IMR-90 (cell line): ENCODE results near the gene IBA57. TPM values are rescaled to one million over a fixed set of nuclear protein-coding genes. Genes with fewer than 3 reads are reported as not detected.

Source experiments
- ATAC-seq: fragments of 200-7000 bp; cut with Tn5 transposase; 2 replicates; pipeline ENCODE4 v1.9.1; 2020; ENCODE audit warnings: low read depth, mild to moderate bottlenecking, moderate library complexity
- BruUV-seq: library from RNA; stranded (reverse); fragments of 400-500 nt; replicated peaks from 2 replicates; lab custom pipeline; 2021; lab: Mats Ljungman, UMichigan
- CTCF ChIA-PET: fragments of 300-600 bp; formaldehyde crosslinking; extraction: SDS; loops from one replicate; lab custom pipeline; 2021; ENCODE audit warnings: antibody characterized with exemption; lab: Yijun Ruan, JAX
- POLR2A ChIA-PET: fragments of 300-600 bp; sonication (Branson Sonifier 250); formaldehyde crosslinking; loops from one replicate; lab custom pipeline; 2022; ENCODE audit warnings: antibody characterized with exemption; ENCODE audit not compliant: unreplicated experiment; lab: Charles Lee
- DNase-seq: peaks from one replicate; pipeline ENCODE4 v3.0.0; 2013
- H2AFZ ChIP-seq: replicated peaks from 2 replicates; pipeline ENCODE3; 2013; ENCODE audit warnings: low read length, mild to moderate bottlenecking; ENCODE audit not compliant: poor library complexity
- H2AK5ac ChIP-seq: 2 replicates; pipeline ENCODE4 v1.6.1; 2013; ENCODE audit warnings: low read depth, low read length, inconsistent platforms
- H2AK9ac ChIP-seq: replicated peaks from 2 replicates; pipeline ENCODE3; 2013; ENCODE audit warnings: mild to moderate bottlenecking, low read depth, low read length, moderate library complexity; ENCODE audit not compliant: poor library complexity
- H2BK120ac ChIP-seq: 2 replicates; pipeline ENCODE4 v1.6.1; 2013; ENCODE audit warnings: low read depth, low read length, inconsistent platforms
- H2BK15ac ChIP-seq: 3 replicates; pipeline ENCODE4 v1.6.1; 2013; ENCODE audit warnings: low read depth, low read length, inconsistent platforms
- H2BK20ac ChIP-seq: 2 replicates; pipeline ENCODE4 v1.6.1; 2013; ENCODE audit warnings: low read depth, mild to moderate bottlenecking, inconsistent platforms, low read length, moderate library complexity
- H2BK5ac ChIP-seq: 2 replicates; pipeline ENCODE4 v1.6.1; 2013; ENCODE audit warnings: mild to moderate bottlenecking, low read depth, low read length, inconsistent platforms; ENCODE audit not compliant: poor library complexity, severe bottlenecking
- H3K14ac ChIP-seq: replicated peaks from 2 replicates; pipeline ENCODE4 v1.6.1; 2013; ENCODE audit warnings: low read depth, low read length, inconsistent platforms
- H3K18ac ChIP-seq: 2 replicates; pipeline ENCODE4 v1.6.1; 2013; ENCODE audit warnings: low read depth, low read length, control low read depth
- H3K23ac ChIP-seq: 2 replicates; pipeline ENCODE4 v1.6.1; 2013; ENCODE audit warnings: low read depth, low read length, inconsistent platforms
- H3K27ac ChIP-seq: 2 replicates; pipeline ENCODE4 v1.5.1; 2013; ENCODE audit warnings: mild to moderate bottlenecking, control low read depth, low read length; ENCODE audit not compliant: insufficient read depth
- H3K27me3 ChIP-seq: 2 replicates; pipeline ENCODE4 v1.6.1; 2013; ENCODE audit warnings: low read length; ENCODE audit not compliant: control insufficient read depth, insufficient read depth
- H3K36me3 ChIP-seq: 2 replicates; pipeline ENCODE4 v1.6.1; 2013; ENCODE audit warnings: low read length, mixed read lengths; ENCODE audit not compliant: control insufficient read depth, insufficient read depth
- H3K4ac ChIP-seq: 2 replicates; pipeline ENCODE4 v1.6.1; 2013; ENCODE audit warnings: low read depth, low read length, inconsistent platforms
- H3K4me1 ChIP-seq: 2 replicates; pipeline ENCODE4 v1.6.1; 2013; ENCODE audit warnings: low read length, mixed read lengths; ENCODE audit not compliant: control insufficient read depth, insufficient read depth
- H3K4me2 ChIP-seq: 2 replicates; pipeline ENCODE4 v1.6.1; 2013; ENCODE audit warnings: low read depth, mild to moderate bottlenecking, control low read depth, low read length, moderate library complexity
- H3K4me3 ChIP-seq: 2 replicates; pipeline ENCODE4 v1.5.1; 2013; ENCODE audit warnings: low read depth, mild to moderate bottlenecking, control low read depth, low read length, moderate library complexity; ENCODE audit not compliant: insufficient read depth
- H3K56ac ChIP-seq: 2 replicates; pipeline ENCODE4 v1.6.1; 2013; ENCODE audit warnings: low read length, inconsistent platforms; ENCODE audit not compliant: insufficient read depth; ENCODE audit errors: extremely low read depth
- H3K79me1 ChIP-seq, 2 experiments: 2 replicates each; pipeline ENCODE4 v1.6.1; 2013; ENCODE audit warnings: low read length in 2 of 2, inconsistent platforms in 1 of 2, low read depth in 1 of 2
- H3K9ac ChIP-seq: 2 replicates; pipeline ENCODE4 v1.6.1; 2013; ENCODE audit warnings: low read depth, low read length, control low read depth
- H3K9me1 ChIP-seq: 2 replicates; pipeline ENCODE4 v1.6.1; 2013; ENCODE audit warnings: low read length, inconsistent platforms; ENCODE audit not compliant: insufficient read depth
- H3K9me3 ChIP-seq: 2 replicates; pipeline ENCODE4 v1.6.1; 2013; ENCODE audit warnings: low read length; ENCODE audit not compliant: control insufficient read depth, insufficient read depth
- H4K20me1 ChIP-seq: 2 replicates; pipeline ENCODE4 v1.6.1; 2013; ENCODE audit warnings: low read length, inconsistent platforms; ENCODE audit not compliant: insufficient read depth
- H4K5ac ChIP-seq: 2 replicates; pipeline ENCODE4 v1.6.1; 2013; ENCODE audit warnings: mild to moderate bottlenecking, low read depth, low read length, control low read depth
- H4K8ac ChIP-seq, 2 experiments: 2 replicates each; pipeline ENCODE4 v1.6.1; 2013; ENCODE audit warnings: low read depth in 2 of 2, low read length in 2 of 2, control low read depth in 1 of 2, inconsistent platforms in 1 of 2
- H4K91ac ChIP-seq: 2 replicates; pipeline ENCODE4 v1.6.1; 2013; ENCODE audit warnings: low read depth, low read length, inconsistent platforms; ENCODE audit not compliant: insufficient read depth
- FOS ChIP-seq: fragments of 150-350 bp; IDR thresholded peaks from 2 replicates; pipeline ENCODE4 v1.6.1; 2016; ENCODE audit warnings: low read depth, low read length
- NFE2L2 ChIP-seq: fragments of 150-350 bp; IDR thresholded peaks from 2 replicates; pipeline ENCODE4 v1.6.1; 2016; ENCODE audit warnings: low read depth, mild to moderate bottlenecking, low read length
- POLR2A ChIP-seq: IDR thresholded peaks from 2 replicates; pipeline ENCODE4 v1.6.1; 2012; ENCODE audit warnings: mild to moderate bottlenecking, low read depth, low read length
- RCOR1 ChIP-seq: IDR thresholded peaks from 2 replicates; pipeline ENCODE4 v1.6.1; 2012; ENCODE audit warnings: mild to moderate bottlenecking, low read length, improper control_type of control experiment; ENCODE audit not compliant: insufficient replicate concordance
- SMC3 ChIP-seq: fragments of 150-350 bp; IDR thresholded peaks from 2 replicates; pipeline ENCODE4 v1.6.1; 2016; ENCODE audit warnings: low read depth, mild to moderate bottlenecking, antibody characterized with exemption, low read length, moderate library complexity
- WGBS, 2 experiments: methylation state at CpG; one replicate each; pipeline versions ENCODE4 v1.1.5 to v1.1.7; 2013; ENCODE audit warnings: missing lambda C conversion rate in 2 of 2; ENCODE audit not compliant: insufficient read length in 1 of 2; ENCODE audit errors: extremely low coverage in 2 of 2; 5-methylcytosine and 5-hydroxymethylcytosine counted together
- dilution Hi-C: fragments of 300-500 bp; cut with HindIII; formaldehyde crosslinking; loops from one replicate; pipeline ENCODE4 v1.14.3; 2018; ENCODE audit warnings: low sequenced_read_pairs; ENCODE audit not compliant: unreplicated experiment
- in situ Hi-C: fragments of 300-500 bp; cut with MboI; formaldehyde crosslinking; loops from 3 replicates; pipeline ENCODE4 v1.14.3; 2019; ENCODE audit warnings: low sequenced_read_pairs, inconsistent platforms, mixed read lengths
- intact Hi-C: fragments of 100-400 bp; cut with micrococcal nuclease; formaldehyde crosslinking; loops from 2 replicates; pipeline ENCODE4 v1.10.0; 2022
- polyA plus RNA-seq, 3 experiments: library from polyadenylated mRNA; depleted of rRNA; stranded (reverse); fragments of >200 nt; gene quantifications; 2 replicates each; pipeline ENCODE4 v1.2.3, GENCODE V29; 2012; ENCODE audit warnings: low replicate concordance in 1 of 3
- total RNA-seq: library from RNA; depleted of rRNA; stranded (reverse); fragments of >200 nt; gene quantifications from 2 replicates; pipeline ENCODE4 v1.2.3, GENCODE V29; 2012
- TF ChIP-seq, protein P1 (sequence below): conservative IDR thresholded peaks from 2 replicates; pipeline ENCODE4 v1.5.1; 2012; ENCODE audit warnings: mild to moderate bottlenecking, low read depth, low read length, improper control_type of control experiment
- TF ChIP-seq, protein P2 (sequence below): fragments of 150-350 bp; IDR thresholded peaks from 2 replicates; pipeline ENCODE4 v1.6.1; 2017; ENCODE audit warnings: mild to moderate bottlenecking, antibody characterized with exemption, low read length, low read depth

Gene IBA57
- total and polyA plus RNA-seq, 2 of the 4 experiments (the other 2 are of a cell fraction) = 2.0 to 2.6 TPM

DNA sequence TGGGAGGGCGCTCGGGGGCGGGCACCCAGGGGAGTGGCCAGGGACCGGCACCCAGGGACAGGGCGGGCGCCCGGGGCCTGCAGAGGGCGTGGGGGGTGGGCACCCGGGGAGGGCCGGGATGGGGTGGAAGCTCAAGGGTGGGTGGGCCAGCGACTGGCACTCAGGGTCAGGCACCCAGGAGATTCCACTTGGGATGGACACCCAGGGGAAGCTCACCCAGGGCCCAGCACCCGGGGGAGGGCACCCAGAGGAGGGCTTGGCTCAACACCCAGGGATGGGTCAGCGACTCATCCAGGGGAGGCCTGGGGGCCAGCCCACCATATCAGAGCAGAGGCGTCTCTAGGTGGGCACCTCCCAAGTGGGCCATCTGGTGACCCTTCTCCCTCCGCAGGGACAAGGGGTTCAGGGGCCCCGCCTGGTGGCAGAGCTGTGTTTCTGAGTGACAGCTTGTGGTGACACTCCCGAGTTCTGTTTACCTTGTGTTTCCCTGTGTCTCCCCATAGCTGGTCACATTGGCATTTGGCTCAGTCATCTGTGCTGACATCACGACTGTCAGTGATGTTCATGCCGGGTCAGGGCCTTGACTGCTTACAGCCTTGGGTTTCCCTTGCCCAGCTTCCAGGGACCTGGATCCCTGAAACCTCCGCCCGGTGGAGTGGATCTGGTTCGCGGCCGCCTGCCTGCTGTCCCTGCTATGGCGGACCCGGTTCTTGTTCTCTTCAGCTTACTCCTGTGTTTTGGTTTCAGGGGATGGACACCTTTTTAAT lies 749 bp downstream of the IBA57 start:
- peak overlapping the region; percentile 7 to 78; a peak in 3 of 4 replicates for H4K8ac ChIP-seq
- in situ Hi-C loops (no loop called here), dilution Hi-C loops (no loop called here), intact Hi-C loops (no loop called here)
- H3K4ac ChIP-seq = peak overlapping the region; percentile 78
- no TSS peak for BruUV-seq
- H2AK5ac ChIP-seq = peak overlapping the region; percentile 88; the same call in 1 of the 2 replicates
- peak overlapping the region; percentile 17; the same call in 1 of the 2 replicates for H2BK120ac ChIP-seq
- H3K4me2 ChIP-seq = peak overlapping the region; percentile 87
- 0 out of 2 replicates have a peak, but pooled peaks cover 2% of the 10 kb centered on the region for H3K36me3 ChIP-seq
- H3K9ac ChIP-seq = peak overlapping the region; percentile 87
- 6% methylated on average over 2 of the region's 26 CpGs; no CpG with 5 or more reads in 1 of the 2 experiments for WGBS, 2 experiments
- H3K27ac ChIP-seq = peak overlapping the region; percentile 84
- peak overlapping the region; percentile 30 for H4K91ac ChIP-seq
- H2AFZ ChIP-seq = peak overlapping the region; percentile 98
- POLR2A ChIA-PET = no interaction called here
- peaks cover 12% of the 10 kb centered on the region for H3K4me1 ChIP-seq
- peak; percentile 74 for DNase-seq
- no peak overlapping the region for H3K56ac ChIP-seq
- ATAC-seq = peak; percentile 5
- peak overlapping the region; percentile 84 for H4K5ac ChIP-seq
- H3K79me1 ChIP-seq = peaks cover 10 to 35% of the 10 kb centered on the region in 2 experiments
- H3K18ac ChIP-seq = peak overlapping the region; percentile 16; the same call in 1 of the 2 replicates
- H4K20me1 ChIP-seq = no peaks in the 10 kb centered on the region
- peak overlapping the region; percentile 53 for H3K14ac ChIP-seq
- H2BK5ac ChIP-seq = peak overlapping the region; percentile 62
- peak overlapping the region; percentile 54 for H3K4me3 ChIP-seq
- TF ChIP-seq SMC3 = no peak; the same call in 1 of the 2 replicates
- peak; percentile 32; the same call in 1 of the 2 replicates for TF ChIP-seq FOS
- TF ChIP-seq, protein P1, sequence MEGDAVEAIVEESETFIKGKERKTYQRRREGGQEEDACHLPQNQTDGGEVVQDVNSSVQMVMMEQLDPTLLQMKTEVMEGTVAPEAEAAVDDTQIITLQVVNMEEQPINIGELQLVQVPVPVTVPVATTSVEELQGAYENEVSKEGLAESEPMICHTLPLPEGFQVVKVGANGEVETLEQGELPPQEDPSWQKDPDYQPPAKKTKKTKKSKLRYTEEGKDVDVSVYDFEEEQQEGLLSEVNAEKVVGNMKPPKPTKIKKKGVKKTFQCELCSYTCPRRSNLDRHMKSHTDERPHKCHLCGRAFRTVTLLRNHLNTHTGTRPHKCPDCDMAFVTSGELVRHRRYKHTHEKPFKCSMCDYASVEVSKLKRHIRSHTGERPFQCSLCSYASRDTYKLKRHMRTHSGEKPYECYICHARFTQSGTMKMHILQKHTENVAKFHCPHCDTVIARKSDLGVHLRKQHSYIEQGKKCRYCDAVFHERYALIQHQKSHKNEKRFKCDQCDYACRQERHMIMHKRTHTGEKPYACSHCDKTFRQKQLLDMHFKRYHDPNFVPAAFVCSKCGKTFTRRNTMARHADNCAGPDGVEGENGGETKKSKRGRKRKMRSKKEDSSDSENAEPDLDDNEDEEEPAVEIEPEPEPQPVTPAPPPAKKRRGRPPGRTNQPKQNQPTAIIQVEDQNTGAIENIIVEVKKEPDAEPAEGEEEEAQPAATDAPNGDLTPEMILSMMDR = peak; percentile 22; the same call in 1 of the 2 replicates
- TF ChIP-seq RCOR1 = no peak
- TF ChIP-seq, protein P2, sequence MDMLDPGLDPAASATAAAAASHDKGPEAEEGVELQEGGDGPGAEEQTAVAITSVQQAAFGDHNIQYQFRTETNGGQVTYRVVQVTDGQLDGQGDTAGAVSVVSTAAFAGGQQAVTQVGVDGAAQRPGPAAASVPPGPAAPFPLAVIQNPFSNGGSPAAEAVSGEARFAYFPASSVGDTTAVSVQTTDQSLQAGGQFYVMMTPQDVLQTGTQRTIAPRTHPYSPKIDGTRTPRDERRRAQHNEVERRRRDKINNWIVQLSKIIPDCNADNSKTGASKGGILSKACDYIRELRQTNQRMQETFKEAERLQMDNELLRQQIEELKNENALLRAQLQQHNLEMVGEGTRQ = peak; percentile 68
- peak; percentile 36; the same call in 1 of the 2 replicates for TF ChIP-seq POLR2A
- TF ChIP-seq NFE2L2 = peak; percentile 21; the same call in 1 of the 2 replicates
- H3K9me3 ChIP-seq = no peaks in the 10 kb centered on the region
- H3K9me1 ChIP-seq = peaks cover 14% of the 10 kb centered on the region; the same call in 1 of the 2 replicates
- CTCF ChIA-PET = interaction anchor here (0.7 to 0.9 kb wide), 2 partner anchors 12 to 34 kb away, joined by 3 read pairs; no protein-coding TSS in a partner anchor
- no peaks in the 10 kb centered on the region for H3K27me3 ChIP-seq
- H2BK15ac ChIP-seq = peak overlapping the region; percentile 0; the same call in 1 of the 3 replicates
- H2BK20ac ChIP-seq = no peak overlapping the region
- H2AK9ac ChIP-seq = peak overlapping the region; percentile 99
- peak overlapping the region; percentile 25 for H3K23ac ChIP-seq
